RWPE2 (cell line): ENCODE data around the gene TOPAZ1.

ENCODE experiments used
- ATAC-seq: fragments of 200-7000 bp; cut with Tn5 transposase; 3 replicates; pipeline ENCODE4 v1.9.1; 2021; ENCODE audit warnings: low read depth
- DNase-seq: peaks from one replicate; pipeline ENCODE4 v3.0.0-alpha.2; 2020; ENCODE audit warnings: low spot score
- H3K27ac ChIP-seq: fragments of 450-650 bp; 2 replicates; pipeline ENCODE4 v1.5.1; 2017; ENCODE audit warnings: mild to moderate bottlenecking; ENCODE audit not compliant: poor library complexity, severe bottlenecking
- H3K27me3 ChIP-seq: fragments of 250-450 bp; sonication (Bioruptor Pico); 2 replicates; pipeline ENCODE4 v1.5.1; 2021; ENCODE audit warnings: mild to moderate bottlenecking, moderate library complexity; ENCODE audit not compliant: insufficient read depth, poor library complexity, severe bottlenecking
- H3K36me3 ChIP-seq: fragments of 250-450 bp; sonication (Bioruptor Pico); 2 replicates; pipeline ENCODE4 v1.5.1; 2020; ENCODE audit warnings: low read depth, mild to moderate bottlenecking, moderate library complexity
- H3K4me1 ChIP-seq: fragments of 250-450 bp; sonication (Bioruptor Pico); 2 replicates; pipeline ENCODE4 v1.5.1; 2021; ENCODE audit warnings: mild to moderate bottlenecking, moderate library complexity; ENCODE audit not compliant: insufficient read depth, poor library complexity, severe bottlenecking
- H3K4me3 ChIP-seq: fragments of 250-450 bp; sonication (Bioruptor Pico); 2 replicates; pipeline ENCODE4 v1.5.1; 2021; ENCODE audit warnings: mild to moderate bottlenecking, moderate library complexity; ENCODE audit not compliant: severe bottlenecking
- H3K9me3 ChIP-seq: fragments of 250-450 bp; sonication (Bioruptor Pico); 2 replicates; pipeline ENCODE4 v1.5.1; 2021; ENCODE audit warnings: mild to moderate bottlenecking, moderate library complexity; ENCODE audit not compliant: severe bottlenecking
- CTCF ChIP-seq: fragments of 450-650 bp; IDR thresholded peaks from one replicate; pipeline ENCODE4 v1.5.1; 2017; ENCODE audit warnings: mild to moderate bottlenecking, moderate library complexity; ENCODE audit not compliant: poor library complexity, severe bottlenecking

TOPAZ1 gene

GRCh38 chr3:44280077-44280476 is 38.4 kb downstream of the TOPAZ1 start:
- no peak for TF ChIP-seq CTCF
- Histone ChIP-seq H3K27ac (no peak overlapping the region), H3K4me3 (no peak overlapping the region), H3K9me3 (no peaks in the 10 kb centered on the region), H3K36me3 (no peaks in the 10 kb centered on the region), H3K4me1 (no peaks in the 10 kb centered on the region), H3K27me3 (peaks cover 6% of the 10 kb centered on the region)
- DNase-seq (no peak), ATAC-seq (no peak)

- no peak overlapping the region for H3K27ac ChIP-seq
- no peak for ATAC-seq
- no peaks in the 10 kb centered on the region for H3K4me1 ChIP-seq
- DNase-seq: no peak
- H3K27me3 ChIP-seq: peaks cover 6% of the 10 kb centered on the region
- H3K4me3 ChIP-seq: no peak overlapping the region
- no peak for TF ChIP-seq CTCF
- no peaks in the 10 kb centered on the region for H3K9me3 ChIP-seq
- H3K36me3 ChIP-seq: no peaks in the 10 kb centered on the region
These were observed 38.9 kb downstream of the TOPAZ1 start for GRCh38 chr3:44280631-44281030.

GRCh38 chr3:44284949-44285348 is 43.3 kb downstream of the TOPAZ1 start:
- Histone ChIP-seq H3K4me3 (no peak overlapping the region), H3K4me1 (no peaks in the 10 kb centered on the region), H3K27ac (no peak overlapping the region), H3K36me3 (no peaks in the 10 kb centered on the region), H3K9me3 (no peaks in the 10 kb centered on the region), H3K27me3 (no peaks in the 10 kb centered on the region)
- DNase-seq (no peak), ATAC-seq (no peak)
- no peak for TF ChIP-seq CTCF

- no peak for TF ChIP-seq CTCF
- ATAC-seq: no peak
- no peak overlapping the region for H3K27ac ChIP-seq
- H3K36me3 ChIP-seq: no peaks in the 10 kb centered on the region
- H3K4me1 ChIP-seq: no peaks in the 10 kb centered on the region
- H3K9me3 ChIP-seq: no peaks in the 10 kb centered on the region
- H3K27me3 ChIP-seq: no peaks in the 10 kb centered on the region
- DNase-seq: no peak
- H3K4me3 ChIP-seq: no peak overlapping the region
These were observed 48.3 kb downstream of the TOPAZ1 start for GRCh38 chr3:44289882-44290462.

GRCh38 chr3:44292276-44292675 is 50.6 kb downstream of the TOPAZ1 start:
- H3K4me1 ChIP-seq: no peaks in the 10 kb centered on the region
- H3K4me3 ChIP-seq: no peak overlapping the region
- no peaks in the 10 kb centered on the region for H3K9me3 ChIP-seq
- H3K36me3 ChIP-seq: no peaks in the 10 kb centered on the region
- ATAC-seq: no peak
- no peak for TF ChIP-seq CTCF
- H3K27me3 ChIP-seq: peaks cover 8% of the 10 kb centered on the region
- no peak overlapping the region for H3K27ac ChIP-seq
- no peak for DNase-seq
